ENCODE results near the gene PSMB8.

The PSMB8 gene

GRCh38 chr6:32857156-32857891 is 13.5 kb upstream of the PSMB8 start:
- H3K36me3 ChIP-seq (ENCODE audit: insufficient read depth, low read length): peaks cover 36% of the 10 kb centered on the region
- TF ChIP-seq CTCF (IDR thresholded peaks at IDR 0.05; ENCODE audit: low read length) (no peak), EZH2 (IDR thresholded peaks at IDR 0.05; ENCODE audit: borderline replicate concordance, low read length) (no peak)
- no peak overlapping the region for H2AFZ ChIP-seq (ENCODE audit: low read length)
- H3K9me2 ChIP-seq (ENCODE audit: low read depth, low read length): no peaks in the 10 kb centered on the region
- no peak overlapping the region for H3K27ac ChIP-seq (ENCODE audit: low read depth, low read length, poor library complexity, severe bottlenecking)
- H3F3A ChIP-seq (ENCODE audit: insufficient read depth, low read length): no peaks in the 10 kb centered on the region
- H3K79me2 ChIP-seq (ENCODE audit: insufficient read depth, low read length): no peaks in the 10 kb centered on the region
- H3K4me1 ChIP-seq (ENCODE audit: insufficient read depth, low read length, severe bottlenecking): peaks cover 27% of the 10 kb centered on the region
- H3K4me3 ChIP-seq (ENCODE audit: low read depth, low read length, poor library complexity, severe bottlenecking): no peak overlapping the region
- H3K4me2 ChIP-seq (ENCODE audit: low read length): no peak overlapping the region
- H4K20me1 ChIP-seq (ENCODE audit: insufficient read depth, low read length): no peaks in the 10 kb centered on the region
- H3K27me3 ChIP-seq (ENCODE audit: insufficient read depth, low read length): no peaks in the 10 kb centered on the region
- no peak overlapping the region for H3K9ac ChIP-seq (ENCODE audit: low read length)
- H3K9me3 ChIP-seq (ENCODE audit: low read length): no peaks in the 10 kb centered on the region

DNA sequence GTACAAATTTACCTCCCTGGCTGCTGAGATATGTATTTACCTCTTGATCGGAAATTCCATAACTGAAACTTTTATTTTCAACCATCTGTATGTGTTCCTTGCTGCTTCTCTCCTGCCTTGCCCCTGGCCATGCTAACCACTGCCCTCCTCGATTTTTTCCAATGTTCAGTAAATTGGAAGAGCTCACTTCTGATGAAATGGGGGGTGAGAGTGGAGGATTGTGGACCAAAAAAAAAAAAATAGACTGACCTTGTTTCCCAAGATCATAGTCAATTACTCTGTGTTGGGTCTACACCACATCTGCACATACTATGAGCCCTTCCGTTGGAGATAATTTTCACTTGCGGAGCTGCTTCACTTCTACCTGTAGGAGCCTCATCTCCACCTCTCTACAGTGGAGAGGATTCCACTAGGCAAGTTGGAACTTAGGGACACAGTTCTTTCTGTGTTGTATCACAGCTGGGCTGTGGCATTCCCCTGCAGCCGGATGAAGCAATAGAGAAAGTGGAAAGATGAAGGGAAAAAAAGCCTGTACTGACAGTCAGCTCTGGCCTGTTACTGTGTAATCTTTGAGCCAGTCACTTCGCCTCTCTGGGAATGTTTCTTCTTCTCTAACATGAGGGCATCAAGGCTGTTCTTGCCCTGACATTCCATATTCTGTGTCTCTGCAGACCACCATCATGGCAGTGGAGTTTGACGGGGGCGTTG is 11.8 kb upstream of the PSMB8 start:
- Histone ChIP-seq H3K9me3 (ENCODE audit: low read length) (no peaks in the 10 kb centered on the region), H3F3A (ENCODE audit: insufficient read depth, low read length) (no peaks in the 10 kb centered on the region), H3K4me3 (ENCODE audit: low read depth, low read length, poor library complexity, severe bottlenecking) (peak overlapping the region; percentile 77), H3K27ac (ENCODE audit: low read depth, low read length, poor library complexity, severe bottlenecking) (peak overlapping the region; percentile 76), H3K27me3 (ENCODE audit: insufficient read depth, low read length) (no peaks in the 10 kb centered on the region), H3K9me2 (ENCODE audit: low read depth, low read length) (no peaks in the 10 kb centered on the region), H3K36me3 (ENCODE audit: insufficient read depth, low read length) (peaks cover 46% of the 10 kb centered on the region), H3K4me1 (ENCODE audit: insufficient read depth, low read length, severe bottlenecking) (peaks cover 37% of the 10 kb centered on the region), H2AFZ (ENCODE audit: low read length) (no peak overlapping the region), H4K20me1 (ENCODE audit: insufficient read depth, low read length) (no peaks in the 10 kb centered on the region), H3K9ac (ENCODE audit: low read length) (peak overlapping the region; percentile 84), H3K79me2 (ENCODE audit: insufficient read depth, low read length) (no peaks in the 10 kb centered on the region), H3K4me2 (ENCODE audit: low read length) (peak overlapping the region; percentile 98)
- no peak for TF ChIP-seq CTCF (IDR thresholded peaks at IDR 0.05; ENCODE audit: low read length)
- no peak for TF ChIP-seq EZH2 (IDR thresholded peaks at IDR 0.05; ENCODE audit: borderline replicate concordance, low read length)

GRCh38 chr6:32854376-32855178 is 10.7 kb upstream of the PSMB8 start:
- H3K4me3 ChIP-seq (ENCODE audit: low read depth, low read length, poor library complexity, severe bottlenecking): peak overlapping the region; percentile 77
- TF ChIP-seq CTCF (IDR thresholded peaks at IDR 0.05; ENCODE audit: low read length): no peak
- no peak for TF ChIP-seq EZH2 (IDR thresholded peaks at IDR 0.05; ENCODE audit: borderline replicate concordance, low read length)
- peaks cover 33% of the 10 kb centered on the region for H3K4me1 ChIP-seq (ENCODE audit: insufficient read depth, low read length, severe bottlenecking)
- H3F3A ChIP-seq (ENCODE audit: insufficient read depth, low read length): no peaks in the 10 kb centered on the region
- peak overlapping the region; percentile 76 for H3K27ac ChIP-seq (ENCODE audit: low read depth, low read length, poor library complexity, severe bottlenecking)
- no peaks in the 10 kb centered on the region for H3K27me3 ChIP-seq (ENCODE audit: insufficient read depth, low read length)
- no peaks in the 10 kb centered on the region for H3K79me2 ChIP-seq (ENCODE audit: insufficient read depth, low read length)
- peak overlapping the region; percentile 98 for H3K4me2 ChIP-seq (ENCODE audit: low read length)
- no peak overlapping the region for H2AFZ ChIP-seq (ENCODE audit: low read length)
- peaks cover 45% of the 10 kb centered on the region for H3K36me3 ChIP-seq (ENCODE audit: insufficient read depth, low read length)
- H3K9ac ChIP-seq (ENCODE audit: low read length): peak overlapping the region; percentile 84
- no peaks in the 10 kb centered on the region for H3K9me2 ChIP-seq (ENCODE audit: low read depth, low read length)
- no peaks in the 10 kb centered on the region for H3K9me3 ChIP-seq (ENCODE audit: low read length)
- no peaks in the 10 kb centered on the region for H4K20me1 ChIP-seq (ENCODE audit: insufficient read depth, low read length)

Data from OCI-LY1 (cell line).